Daoy (cell line): ENCODE data around the gene PDE1C. TPM values are rescaled to one million over a fixed set of nuclear protein-coding genes. Genes with fewer than 3 reads are reported as not detected.

Experiments
- DNase-seq: peaks from one replicate; pipeline ENCODE4 v3.0.0-alpha.2; 2015; ENCODE audit warnings: low read depth
- total RNA-seq: library from RNA; depleted of rRNA; stranded (reverse); fragments of >200 nt; shearing (Covaris generic); gene quantifications from 2 replicates; pipeline ENCODE4 v1.2.3, GENCODE V29; 2014

Gene PDE1C
- total RNA-seq, 1 experiment from 2014 or later, result 24.2 TPM

- no peak for DNase-seq
Observed at GRCh38 chr7:31938650-31939049, 131.6 kb downstream of the PDE1C start.

GRCh38 chr7:31937982-31938381 lies 132.2 kb downstream of the PDE1C start:
- DNase-seq, result no peak

GRCh38 chr7:31935124-31936054 lies 134.8 kb downstream of the PDE1C start:
- DNase-seq, result peak; percentile 62

- peak; percentile 45 for DNase-seq
Observed at GRCh38 chr7:31934551-31934950, 135.7 kb downstream of the PDE1C start.

- DNase-seq, result peak; percentile 35
Observed at GRCh38 chr7:31933481-31933880, 136.7 kb downstream of the PDE1C start.

GRCh38 chr7:31926991-31927584 lies 143.1 kb downstream of the PDE1C start:
- no peak for DNase-seq

GRCh38 chr7:31925753-31926454 lies 144.3 kb downstream of the PDE1C start:
- no peak for DNase-seq

GRCh38 chr7:31924251-31924650 lies 146.0 kb downstream of the PDE1C start:
- no peak for DNase-seq

- DNase-seq, result no peak
Observed at GRCh38 chr7:31922848-31923247, 147.4 kb downstream of the PDE1C start.

GRCh38 chr7:31921047-31921446 lies 149.2 kb downstream of the PDE1C start:
- DNase-seq, result no peak

- no peak for DNase-seq
Observed at GRCh38 chr7:31919678-31920369, 150.4 kb downstream of the PDE1C start.

GRCh38 chr7:31918706-31919393 lies 151.4 kb downstream of the PDE1C start:
- no peak for DNase-seq

GRCh38 chr7:31917256-31917655 lies 153.0 kb downstream of the PDE1C start:
- DNase-seq, result no peak

- DNase-seq, result no peak
Observed at GRCh38 chr7:31910191-31910590, 160.0 kb downstream of the PDE1C start.

- DNase-seq, result no peak
Observed at GRCh38 chr7:31906479-31907171, 163.6 kb downstream of the PDE1C start.

- DNase-seq, result no peak
Observed at GRCh38 chr7:31903962-31904361, 166.2 kb downstream of the PDE1C start.

- DNase-seq, result no peak
Observed at GRCh38 chr7:31899356-31899927, 170.8 kb downstream of the PDE1C start.

- DNase-seq, result no peak
Observed at GRCh38 chr7:31896925-31897324, 173.3 kb downstream of the PDE1C start.

GRCh38 chr7:31894308-31894707 lies 175.9 kb downstream of the PDE1C start:
- no peak for DNase-seq

- no peak for DNase-seq
Observed at GRCh38 chr7:31893365-31893764, 176.8 kb downstream of the PDE1C start.
